Renal pelvis (tissue), 12 donors: Measurements from ENCODE around the gene HERC6. TPM values are rescaled to one million over a fixed set of nuclear protein-coding genes. Genes with fewer than 3 reads are reported as not detected.
"Not testable (repeated sequence)": the region's sequence is repeated elsewhere in the genome, so short reads cannot be mapped to it uniquely, and the experiment has no call there.

Experiments
- DNase-seq: peaks from one replicate; pipeline ENCODE4 v3.0.0-alpha.2; 2013
- long read RNA-seq, 16 experiments: transcript quantifications; one replicate each; lab custom pipeline, GENCODE V29; 2026
- polyA plus RNA-seq, 3 donors: library from polyadenylated mRNA; unstranded; fragments of 120-200 nt; gene quantifications; one replicate each; pipeline ENCODE4 v1.2.1, GENCODE V29; 2013; ENCODE audit not compliant: insufficient read length in 3 of 3

HERC6 gene
- polyA plus RNA-seq: 10 to 100 TPM in 1 of 3 donors, 1 to 10 TPM in 2; 7.3 to 11.0 (median 8.8) TPM
- long read RNA-seq, donor 1: 0 reads
- long read RNA-seq, donor 2: 0 reads
- long read RNA-seq, donor 3: 0 reads
- long read RNA-seq, donor 4: 0 reads
- long read RNA-seq, donor 5: 0 reads
- long read RNA-seq, donor 6: 0 reads
- long read RNA-seq, donor 7, partial matches to known transcripts: 0 of 2 reads
- long read RNA-seq, donor 7, other reads (novel, unspliced or antisense): 0 of 2 reads
- long read RNA-seq, donor 8: 0 reads
- long read RNA-seq, donor 9: 0 reads
- long read RNA-seq, donor 10: 0 reads
- long read RNA-seq, donor 11: 0 reads
- long read RNA-seq, donor 12, partial matches to known transcripts: 0 of 2 reads
- long read RNA-seq, donor 12, other reads (novel, unspliced or antisense): 0 of 2 reads
- long read RNA-seq, donor 13: 0 reads
- long read RNA-seq, donor 14, partial matches to known transcripts: 0 of 2 reads
- long read RNA-seq, donor 14, other reads (novel, unspliced or antisense): 0 of 2 reads
- long read RNA-seq, donor 15: 0 reads
- long read RNA-seq, donor 16: 0 reads

GRCh38 chr4:88378691-88379559 is at the start of gene HERC6:
Gene HERC6, plus strand, starts transcription at chr4:88378852. Its CDS starts 70 bp downstream, at chr4:88378922.
- peak; percentile 87 for DNase-seq

- DNase-seq: no peak
Observed at GRCh38 chr4:88333741-88334405, 44.8 kb upstream of the HERC6 start.

GRCh38 chr4:88335092-88335665 is 43.5 kb upstream of the HERC6 start:
- no peak for DNase-seq

GRCh38 chr4:88341227-88342192 is 37.1 kb upstream of the HERC6 start:
- DNase-seq: peak; percentile 45

GRCh38 chr4:88346902-88347301 is 31.8 kb upstream of the HERC6 start:
- DNase-seq: not testable (repeated sequence)

- DNase-seq: not testable (repeated sequence)
Observed at GRCh38 chr4:88348761-88349160, 29.9 kb upstream of the HERC6 start.

DNA sequence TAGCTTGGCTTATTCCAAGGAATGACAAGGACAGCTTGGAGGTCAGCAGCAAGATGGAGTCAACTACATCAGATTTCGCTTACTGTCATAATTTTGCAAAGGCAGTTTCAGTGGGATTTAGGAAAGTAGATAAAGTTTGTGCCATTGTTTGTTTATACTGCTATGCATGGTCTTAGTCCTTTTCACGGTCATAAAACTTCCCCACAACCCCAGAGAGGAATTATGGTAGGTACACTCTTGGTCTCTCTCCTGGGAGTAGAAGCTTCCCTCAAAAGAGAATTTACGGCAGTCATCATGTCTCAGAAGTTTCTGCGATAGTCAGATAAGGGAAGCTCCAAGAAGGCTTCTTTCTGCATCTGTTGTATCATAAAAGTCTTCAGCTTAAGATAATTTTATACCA is 27.9 kb upstream of the HERC6 start:
- DNase-seq: no peak

DNA sequence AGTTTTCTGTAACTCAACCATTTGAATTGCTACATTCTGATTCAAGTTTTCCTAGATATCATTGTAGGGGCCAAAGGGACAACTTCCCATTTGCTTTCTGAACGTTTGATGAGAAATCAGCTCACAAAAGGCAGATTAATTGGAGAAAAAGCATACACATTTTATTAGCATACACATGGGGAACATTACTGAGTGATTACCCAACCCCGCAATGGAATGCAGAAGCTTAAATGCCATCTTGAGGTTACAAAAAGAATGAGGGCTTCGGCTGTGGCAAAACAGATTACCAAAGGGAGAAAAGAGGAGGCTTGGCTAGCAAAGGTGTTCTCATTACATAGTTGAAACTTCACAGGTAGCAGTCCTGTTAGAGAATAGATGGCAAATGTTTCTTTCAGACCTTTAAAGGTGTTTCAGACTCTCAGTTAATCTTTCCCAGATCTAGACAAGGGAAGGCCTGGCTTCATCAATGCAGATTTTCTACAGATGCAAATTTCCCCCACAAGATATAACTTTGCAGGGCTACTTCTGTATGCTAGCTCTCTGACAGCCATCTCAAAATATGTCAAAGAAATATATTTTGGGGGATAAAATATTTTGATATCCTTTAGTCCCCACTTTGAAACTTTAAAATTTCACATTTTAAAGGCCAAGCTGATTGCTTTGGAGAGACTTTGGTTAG is 26.5 kb upstream of the HERC6 start:
- DNase-seq: no peak

GRCh38 chr4:88353324-88353723 is 25.3 kb upstream of the HERC6 start:
- no peak for DNase-seq

DNA sequence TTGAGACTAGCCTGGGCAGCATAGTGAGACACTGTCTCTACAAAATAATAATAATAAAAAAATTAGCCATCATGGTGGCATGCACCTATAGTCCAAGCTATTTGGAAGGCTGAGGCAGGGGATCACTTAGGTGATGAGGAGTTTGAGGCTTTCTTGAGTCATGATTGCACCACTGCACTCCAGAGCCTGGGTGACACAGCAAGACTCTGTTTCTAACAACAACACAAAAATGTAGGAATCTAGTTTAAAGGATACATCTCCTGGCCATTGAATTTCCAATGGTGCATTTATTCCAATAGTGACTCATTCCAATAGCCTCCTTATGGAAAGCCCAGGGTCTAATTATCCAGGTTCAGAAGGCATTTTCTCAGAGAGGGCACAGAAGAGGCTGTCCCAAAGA is 21.9 kb upstream of the HERC6 start:
- DNase-seq: no peak

DNA sequence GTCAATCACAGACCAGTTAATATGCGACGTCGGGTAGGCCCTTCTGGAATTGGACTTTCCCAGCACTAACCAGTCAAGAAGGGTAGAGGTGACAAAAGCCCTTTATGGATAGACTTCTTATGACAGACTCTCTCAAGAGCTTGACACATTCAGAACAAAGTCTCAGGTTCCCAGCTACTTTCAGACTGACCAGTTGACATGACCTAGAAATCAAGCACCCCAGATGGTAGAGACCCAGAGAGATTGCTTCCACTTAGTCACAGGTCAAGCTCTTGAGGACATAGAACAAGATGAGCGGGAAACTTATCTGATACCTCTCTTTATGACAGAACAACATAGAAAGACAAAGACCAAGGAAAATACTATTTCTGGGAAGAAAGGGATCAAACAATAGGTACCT is 21.4 kb upstream of the HERC6 start:
- no peak for DNase-seq

GRCh38 chr4:88359558-88359957 is 19.1 kb upstream of the HERC6 start:
- DNase-seq: no peak

DNA sequence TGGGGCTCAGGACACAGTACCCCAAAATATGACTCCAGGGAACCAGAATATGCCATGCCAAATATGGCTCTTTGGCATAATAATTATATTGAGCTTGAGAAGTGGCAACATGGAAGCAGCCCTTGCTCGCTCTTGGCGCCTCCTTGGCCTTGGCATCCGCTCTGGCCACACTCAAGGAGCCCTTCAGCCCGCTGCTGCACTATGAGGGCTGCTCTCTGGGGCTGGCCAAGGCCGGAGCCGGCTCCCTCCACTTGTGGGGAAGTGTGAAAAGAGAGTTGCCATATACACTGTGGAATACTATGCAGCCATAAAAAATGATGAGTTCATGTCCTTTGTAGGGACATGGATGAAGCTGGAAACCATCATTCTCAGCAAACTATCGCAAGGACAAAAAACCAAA is 18.4 kb upstream of the HERC6 start:
- no peak for DNase-seq

GRCh38 chr4:88360791-88361190 is 17.9 kb upstream of the HERC6 start:
- DNase-seq: no peak

DNA sequence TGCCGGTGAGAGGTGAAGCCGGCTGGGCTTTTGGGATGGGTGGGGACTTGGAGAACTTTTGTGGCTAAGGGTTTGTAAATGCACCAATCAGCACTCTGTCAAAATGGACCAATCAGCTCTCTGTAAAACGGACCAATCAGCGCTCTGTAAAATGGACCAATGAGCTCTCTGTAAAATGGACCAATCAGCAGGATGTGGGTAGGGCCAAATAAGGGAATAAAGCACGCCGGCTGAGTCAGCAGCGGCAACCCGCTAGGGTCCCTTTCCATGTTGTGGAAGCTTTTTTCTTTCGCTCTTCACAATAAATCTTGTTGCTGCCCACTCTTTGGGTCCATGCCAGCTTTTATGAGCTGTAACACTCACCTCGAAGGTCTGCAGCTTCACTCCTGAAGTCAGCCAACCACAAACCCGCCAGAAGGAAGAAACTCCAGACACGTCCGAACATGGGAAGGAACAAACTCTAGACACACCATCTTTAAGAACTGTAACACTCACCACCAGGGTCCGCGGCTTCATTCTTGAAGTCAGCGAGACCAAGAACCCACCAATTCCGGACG is 17.4 kb upstream of the HERC6 start:
- not testable (repeated sequence) for DNase-seq

- DNase-seq: no peak
Observed at GRCh38 chr4:88366460-88366859, 12.2 kb upstream of the HERC6 start.

DNA sequence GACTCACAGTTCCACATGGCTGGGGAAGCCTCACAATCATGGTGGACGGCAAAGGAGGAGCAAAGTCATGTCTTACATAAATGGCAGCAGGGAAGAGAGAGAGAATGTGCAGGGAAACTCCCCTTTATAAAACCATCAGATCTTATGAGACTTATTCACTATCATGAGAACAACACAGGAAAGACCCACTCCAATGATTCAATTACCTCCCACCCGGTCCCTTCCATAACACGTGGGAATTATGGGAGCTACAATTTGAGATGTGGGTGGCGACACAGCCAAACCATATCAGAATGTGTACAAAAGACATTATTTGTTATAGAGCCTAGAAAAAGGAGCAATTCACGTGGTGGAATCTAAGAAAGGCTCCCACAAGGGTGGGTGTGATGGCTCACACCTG is 10.8 kb upstream of the HERC6 start:
- no peak for DNase-seq

DNA sequence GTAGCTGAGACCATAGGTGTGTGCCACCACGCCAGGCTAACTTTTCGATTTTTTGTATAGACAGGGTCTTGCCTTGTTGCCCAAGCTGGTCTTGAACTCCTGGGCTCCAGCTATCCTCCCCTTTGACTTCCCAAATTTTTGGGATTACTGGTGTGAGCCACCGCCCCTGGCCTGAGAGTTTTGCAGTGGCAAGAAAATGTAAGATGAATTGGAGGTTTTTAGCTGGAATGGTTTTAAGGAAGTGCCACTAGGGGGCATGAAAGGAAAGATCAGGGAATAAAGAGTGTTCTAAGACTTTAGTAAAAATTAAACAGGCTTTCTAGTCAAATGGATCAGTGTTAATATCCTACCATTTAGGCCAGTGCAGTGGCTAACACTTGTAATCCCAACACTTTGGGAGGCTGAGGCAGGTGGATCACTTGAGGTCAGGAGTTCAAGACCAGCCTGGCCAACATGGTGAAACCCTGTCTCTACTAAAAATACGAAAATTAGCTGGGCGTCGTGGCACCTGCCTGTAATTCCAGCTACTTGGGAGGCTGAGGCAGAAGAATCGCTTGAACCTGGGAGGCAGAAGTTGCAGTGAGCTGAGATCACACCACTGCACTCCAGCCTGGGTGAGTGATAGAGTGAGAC is 9.4 kb upstream of the HERC6 start:
- DNase-seq: peak; percentile 43

DNA sequence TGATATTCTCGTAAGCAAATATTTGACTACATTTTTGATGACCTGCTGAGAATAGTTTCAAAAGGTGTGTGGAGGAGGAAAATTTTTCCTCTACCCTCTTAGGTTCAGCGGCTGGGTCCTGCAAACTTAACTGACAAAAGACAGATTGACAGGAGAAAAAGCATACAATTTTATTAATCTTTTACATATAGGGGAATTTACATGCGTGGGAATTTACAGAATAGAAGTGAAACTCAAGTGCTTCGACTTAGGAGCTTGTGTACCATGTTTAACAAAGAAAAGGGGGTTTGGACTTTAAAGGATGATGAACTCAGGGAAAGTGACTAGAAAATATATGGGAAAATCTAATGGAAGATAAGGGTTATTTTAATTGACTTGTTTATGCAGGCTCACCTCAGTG is 2.5 kb downstream of the HERC6 start:
- no peak for DNase-seq
